ENCODE measurements around the gene PTK7.
A peak's percentile ranks its signal among the peaks of the same experiment; 100 is the strongest.

The PTK7 gene

GRCh38 chr6:43147691-43148477 is 71.8 kb downstream of the PTK7 start:
- no peak for DNase-seq

- DNase-seq: no peak
Measured at GRCh38 chr6:43149265-43149664, 73.2 kb downstream of the PTK7 start.

GRCh38 chr6:43150051-43150751 is 74.1 kb downstream of the PTK7 start:
- no peak for DNase-seq

GRCh38 chr6:43159599-43159998 is 83.5 kb downstream of the PTK7 start:
- DNase-seq: no peak

- no peak for DNase-seq
Measured at GRCh38 chr6:43163899-43164298, 87.8 kb downstream of the PTK7 start.

- no peak for DNase-seq
Measured at GRCh38 chr6:43170417-43170930, 94.4 kb downstream of the PTK7 start.

- DNase-seq: peak; percentile 99
Measured at GRCh38 chr6:43170931-43171706, 95.0 kb downstream of the PTK7 start, which contains the start of gene SRF. TSS of gene SRF (plus strand) at chr6:43171269. CDS start at chr6:43171657, 388 bp downstream.

GRCh38 chr6:43171707-43172103 is 95.6 kb downstream of the PTK7 start:
- DNase-seq: peak; percentile 22

GRCh38 chr6:43172104-43173007 is 96.2 kb downstream of the PTK7 start:
- DNase-seq: peak; percentile 61

GRCh38 chr6:43173591-43174262 is 97.6 kb downstream of the PTK7 start:
- DNase-seq: no peak

- DNase-seq: peak; percentile 99
Measured at GRCh38 chr6:43174263-43175112, 98.4 kb downstream of the PTK7 start.

GRCh38 chr6:43175676-43176422 is 99.7 kb downstream of the PTK7 start:
- no peak for DNase-seq

- DNase-seq: no peak
Measured at GRCh38 chr6:43176423-43176786, 100.3 kb downstream of the PTK7 start.

- DNase-seq: no peak
Measured at GRCh38 chr6:43178150-43178549, 102.0 kb downstream of the PTK7 start.

GRCh38 chr6:43178951-43179830 is 103.1 kb downstream of the PTK7 start:
- DNase-seq: no peak

- no peak for DNase-seq
Measured at GRCh38 chr6:43180058-43180457, 103.9 kb downstream of the PTK7 start.

GRCh38 chr6:43180985-43181384 is 104.9 kb downstream of the PTK7 start:
- no peak for DNase-seq

- DNase-seq: no peak
Measured at GRCh38 chr6:43181621-43181941, 105.5 kb downstream of the PTK7 start.

Data from activated CD4-positive, alpha-beta T cell treated with anti-CD3 and anti-CD28 coated beads, Interleukin-2, Interleukin-6, amounts not matched to agents 100 ng/mL and 50 ng/mL, durations not matched to agents 16 hours and 8 hours (primary cell).